Heart left ventricle (tissue), 16 donors: Measurements from ENCODE around the gene KNG1. TPM values are rescaled to one million over a fixed set of nuclear protein-coding genes. Genes with fewer than 3 reads are reported as not detected.

Experiments
- ATAC-seq, 4 donors: fragments of 200-7000 bp; cut with Tn5 transposase; one replicate each; pipeline ENCODE4 v1.9.1; 2020 to 2022; ENCODE audit warnings: moderate library complexity in 4 of 4, mild to moderate bottlenecking in 3 of 4, moderate number of reproducible peaks in 1 of 4
- DNase-seq, 5 donors: peaks; one replicate each; pipeline ENCODE4 v3.0.0-alpha.2; 2020
- H3K27ac ChIP-seq, 12 donors: fragments of 200-600 bp; sonication (generic) in 4 of 12; one replicate each; pipeline versions ENCODE4 v1.5.0 to v1.8.0; 2016 to 2022; ENCODE audit warnings: mild to moderate bottlenecking in 2 of 12
- H3K27me3 ChIP-seq, 9 donors: fragments of 200-600 bp; sonication (generic) in 2 of 9; one replicate each; pipeline versions ENCODE4 v1.5.1 to v1.8.0; 2016 to 2022; ENCODE audit warnings: mild to moderate bottlenecking in 3 of 9
- H3K36me3 ChIP-seq, 9 donors: fragments of 200-600 bp; sonication (generic) in 2 of 9; one replicate each; pipeline versions ENCODE4 v1.5.0 to v1.8.0; 2018 to 2022; ENCODE audit warnings: mild to moderate bottlenecking in 2 of 9
- H3K4me1 ChIP-seq, 12 donors: fragments of 200-600 bp; sonication (generic) in 4 of 12; one replicate each; pipeline versions ENCODE4 v1.5.0 to v1.8.0; 2016 to 2022; ENCODE audit warnings: mild to moderate bottlenecking in 3 of 12
- H3K4me3 ChIP-seq, 12 donors: fragments of 200-600 bp; sonication (generic) in 4 of 12; one replicate each; pipeline versions ENCODE4 v1.5.0 to v1.8.0; 2017 to 2022; ENCODE audit warnings: mild to moderate bottlenecking in 9 of 12, moderate library complexity in 4 of 12
- H3K9me3 ChIP-seq, 12 donors: fragments of 200-600 bp; sonication (generic) in 4 of 12; one replicate each; pipeline versions ENCODE4 v1.5.0 to v1.8.0; 2016 to 2022; ENCODE audit warnings: mild to moderate bottlenecking in 1 of 12
- CTCF ChIP-seq, 12 donors: fragments of 200-600 bp; sonication (generic) in 4 of 12; IDR thresholded peaks; one replicate each; pipeline versions ENCODE4 v1.5.0 to v1.8.0; 2018 to 2022; ENCODE audit warnings: antibody characterized with exemption in 12 of 12, mild to moderate bottlenecking in 5 of 12
- POLR2A ChIP-seq, 2 donors: fragments of 450-650 bp; IDR thresholded peaks; one replicate each; pipeline ENCODE4 v1.6.1; 2017; ENCODE audit warnings: antibody characterized with exemption in 2 of 2, mild to moderate bottlenecking in 2 of 2, moderate library complexity in 2 of 2
- WGBS, 4 donors: extraction: QIAGEN DNeasy Blood & Tissue Kit in 2 of 4; methylation state at CpG; one replicate each; pipeline versions ENCODE4 v1.1.5 to v1.1.7; 2013 to 2018; 5-methylcytosine and 5-hydroxymethylcytosine counted together
- intact Hi-C, 10 donors: fragments of 100-400 bp; cut with DNase I; formaldehyde crosslinking; loops; one replicate each; pipeline versions ENCODE4 v1.11.1 to v1.14.2; 2022
- polyA plus RNA-seq, 2 donors: library from polyadenylated mRNA; stranded (reverse); fragments of 200-250 nt; gene quantifications; one replicate each; pipeline ENCODE4 v1.2.3, GENCODE V29; 2013
- total RNA-seq, 9 donors: library from RNA; depleted of rRNA in 2 of 9; stranded (reverse); fragments of >200 nt in 2 of 9; fragmentation: NEBNext Ultra II Directional in 3 of 9; extraction: Animal tissue kit (Norgen Biotek cat#: 25700) in 3 of 9; gene quantifications; one replicate each; pipeline versions ENCODE4 v1.1.0 to v1.2.4, GENCODE V29; 2016 to 2023
- donor health status: ischemic (EF 13 %, LVEDD 7.1; RV severe dilation, severe dysfunction).
- donor health status: healthy with polysubstance abuse.
- donor health status: DM: no; HTN: yes; CAD: no.
- donor health status: DM: no; HTN: no; CAD: no.
- donor health status: ischemic (EF 25% LVEDD 6.9; RV normal size, moderate dysfunction).
- donor health status: ischemic (EF 25% LVEDD 5.7; RV mildly dilated, moderate dysfunction).
- donor health status: healthy.
- donor health status: DM: yes; HTN: yes; CAD: no.
- donor health status: ischemic (EF 35%, LVEDD 5.7; RV mildly dilated, moderate dysfunction).
- donor health status: nonischemic (EF 11% LVEDD 7.7; RV severe dilation, severe dysfunction).
- donor health status: DM: yes; HTN: yes; CAD: no.
- donor health status: PGD.
- donor health status: ischemic (EF 29% LVEDD 5.4; RV normal size, mild dysfunction).
- donor health status: nonischemic (EF 23%, LVEDD 6.1; RV moderate dilation, normal function).

Gene KNG1
- total and polyA plus RNA-seq, 11 donors, result 0.11 to 1.0 (median 0.21) TPM; not detected in 5

- 85 to 93% (median 91%) methylated on average over 7 of the region's 7 CpGs for WGBS, 4 donors
- TF ChIP-seq CTCF (IDR thresholded peaks at IDR 0.05) (no peak), POLR2A (IDR thresholded peaks at IDR 0.05) (no peak)
- no peak for ATAC-seq
- Histone ChIP-seq H3K27me3 (no peaks in the 10 kb centered on the region), H3K9me3 (no peaks in the 10 kb centered on the region), H3K4me1 (peaks cover 0 to 13% (median 0%) of the 10 kb centered on the region in 12 donors), H3K4me3 (no peak overlapping the region), H3K27ac (no peak overlapping the region), H3K36me3 (no peaks in the 10 kb centered on the region)
- DNase-seq, result no peak
- intact Hi-C loops, result no loop called here
Measured at GRCh38 chr3:186691676-186692075, 25.5 kb upstream of the KNG1 start.

GRCh38 chr3:186693843-186694242 lies 23.3 kb upstream of the KNG1 start:
- intact Hi-C loops, result no loop called here
- Histone ChIP-seq H3K4me3 (no peak overlapping the region), H3K9me3 (no peaks in the 10 kb centered on the region), H3K27me3 (no peaks in the 10 kb centered on the region), H3K4me1 (peaks cover 0 to 18% (median 0%) of the 10 kb centered on the region in 12 donors), H3K36me3 (no peaks in the 10 kb centered on the region), H3K27ac (no peak overlapping the region)
- no peak for TF ChIP-seq CTCF (IDR thresholded peaks at IDR 0.05)
- TF ChIP-seq POLR2A (IDR thresholded peaks at IDR 0.05), result no peak
- DNase-seq (no peak), ATAC-seq (no peak)
- WGBS, 4 donors, result 82 to 85% (median 84%) methylated on average over 3 of the region's 3 CpGs

GRCh38 chr3:186694288-186695032 lies 22.7 kb upstream of the KNG1 start:
- ATAC-seq (no peak), DNase-seq (no peak)
- intact Hi-C loops, result no loop called here

More at GRCh38 chr3:186694288-186695032, 22.7 kb upstream of the KNG1 start:
- WGBS, 4 donors, result 75 to 87% (median 80%) methylated on average over 6 of the region's 6 CpGs
- TF ChIP-seq CTCF (IDR thresholded peaks at IDR 0.05), result no peak
- TF ChIP-seq POLR2A (IDR thresholded peaks at IDR 0.05), result no peak
- no peak overlapping the region for H3K27ac ChIP-seq
- no peak overlapping the region for H3K4me3 ChIP-seq
- no peaks in the 10 kb centered on the region for H3K27me3 ChIP-seq
- H3K9me3 ChIP-seq, result no peaks in the 10 kb centered on the region
- no peaks in the 10 kb centered on the region for H3K36me3 ChIP-seq
- peaks cover 0 to 18% (median 0%) of the 10 kb centered on the region in 12 donors for H3K4me1 ChIP-seq
